GM12874 (cell line): ENCODE results near the gene SEMA5B.

ENCODE experiments used
- TF ChIP-seq, protein P1 (sequence below): IDR thresholded peaks from 2 replicates; pipeline ENCODE4 v1.5.1; 2011; ENCODE audit warnings: low read depth, mild to moderate bottlenecking, control low read depth, low read length, moderate library complexity; ENCODE audit not compliant: insufficient read depth

Gene SEMA5B

DNA sequence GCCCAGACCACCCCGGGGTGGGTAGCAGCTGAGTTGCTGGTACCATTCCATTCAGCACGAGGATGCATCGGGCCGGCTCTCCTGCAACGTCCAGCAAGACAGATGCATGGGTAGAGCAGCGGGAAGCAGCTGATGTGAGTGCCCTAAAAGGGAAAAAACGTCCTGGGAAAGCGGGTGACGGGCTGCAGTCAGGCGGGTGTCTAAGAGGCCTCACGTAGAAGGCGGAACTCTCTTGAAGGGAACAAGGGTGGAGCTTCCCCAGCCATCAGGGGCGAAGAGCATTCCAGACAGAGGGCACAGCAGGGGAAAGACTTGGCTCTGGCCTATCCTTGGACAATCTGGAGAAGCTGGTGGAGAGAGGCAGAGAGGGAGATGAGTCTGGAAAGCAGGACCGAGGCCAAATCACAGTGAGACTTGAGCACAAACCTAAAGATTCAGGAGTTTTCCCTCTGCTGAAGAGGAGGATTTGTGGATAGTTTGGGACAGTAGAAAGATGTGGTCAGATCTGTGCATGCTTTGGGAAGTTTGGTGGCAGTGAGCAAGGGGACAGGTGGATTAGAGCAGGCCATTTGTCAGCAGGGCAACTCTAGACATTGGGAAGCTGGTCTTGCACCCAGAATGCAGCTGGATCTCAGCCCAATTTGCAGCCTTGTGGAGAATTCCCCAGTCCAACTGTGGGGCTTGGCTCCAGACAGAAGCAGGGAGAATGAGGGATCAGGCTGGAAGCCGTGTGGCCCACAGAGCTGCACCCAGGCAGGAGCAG, 70.7 kb downstream of the SEMA5B start:
- TF ChIP-seq, protein P1, sequence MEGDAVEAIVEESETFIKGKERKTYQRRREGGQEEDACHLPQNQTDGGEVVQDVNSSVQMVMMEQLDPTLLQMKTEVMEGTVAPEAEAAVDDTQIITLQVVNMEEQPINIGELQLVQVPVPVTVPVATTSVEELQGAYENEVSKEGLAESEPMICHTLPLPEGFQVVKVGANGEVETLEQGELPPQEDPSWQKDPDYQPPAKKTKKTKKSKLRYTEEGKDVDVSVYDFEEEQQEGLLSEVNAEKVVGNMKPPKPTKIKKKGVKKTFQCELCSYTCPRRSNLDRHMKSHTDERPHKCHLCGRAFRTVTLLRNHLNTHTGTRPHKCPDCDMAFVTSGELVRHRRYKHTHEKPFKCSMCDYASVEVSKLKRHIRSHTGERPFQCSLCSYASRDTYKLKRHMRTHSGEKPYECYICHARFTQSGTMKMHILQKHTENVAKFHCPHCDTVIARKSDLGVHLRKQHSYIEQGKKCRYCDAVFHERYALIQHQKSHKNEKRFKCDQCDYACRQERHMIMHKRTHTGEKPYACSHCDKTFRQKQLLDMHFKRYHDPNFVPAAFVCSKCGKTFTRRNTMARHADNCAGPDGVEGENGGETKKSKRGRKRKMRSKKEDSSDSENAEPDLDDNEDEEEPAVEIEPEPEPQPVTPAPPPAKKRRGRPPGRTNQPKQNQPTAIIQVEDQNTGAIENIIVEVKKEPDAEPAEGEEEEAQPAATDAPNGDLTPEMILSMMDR = no peak

DNA sequence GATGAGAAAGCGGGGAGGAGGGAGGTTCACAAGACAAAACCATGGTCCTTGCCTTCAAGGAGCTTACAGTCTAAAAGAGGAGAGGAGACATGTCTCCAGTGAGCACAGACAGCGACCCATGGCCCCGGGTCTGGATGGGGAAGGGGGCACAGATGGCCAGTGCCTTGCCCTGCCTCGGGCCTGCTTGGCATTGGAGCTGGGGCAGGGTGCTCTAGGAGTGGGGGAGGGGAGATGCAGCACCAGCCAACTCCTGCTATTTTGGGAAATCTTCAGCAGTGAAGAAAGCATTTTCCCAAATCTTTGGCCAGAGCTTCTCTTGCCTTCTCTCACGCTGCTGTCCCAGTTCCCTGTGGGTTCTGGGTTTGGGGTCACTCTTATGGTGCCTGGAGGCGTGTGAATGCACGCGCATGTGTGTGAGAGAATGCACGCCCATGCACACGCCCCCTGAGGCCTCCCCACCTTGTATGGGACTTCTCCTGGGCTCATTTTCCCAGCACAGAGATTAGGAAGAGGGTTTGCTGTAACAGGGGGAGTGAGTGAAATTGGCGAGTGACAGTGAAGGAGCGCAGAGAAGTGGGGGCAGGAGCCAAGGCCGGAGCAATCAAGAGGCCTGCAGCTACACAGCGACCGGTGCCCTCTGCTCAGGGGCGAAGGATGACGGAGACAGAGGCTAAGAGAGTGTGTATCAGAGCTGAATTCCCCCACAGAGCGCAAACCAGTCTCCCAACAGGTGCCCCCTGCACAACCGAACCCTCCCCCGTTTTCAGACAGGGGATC, 71.5 kb downstream of the SEMA5B start:
- TF ChIP-seq, protein P1 = no peak

DNA sequence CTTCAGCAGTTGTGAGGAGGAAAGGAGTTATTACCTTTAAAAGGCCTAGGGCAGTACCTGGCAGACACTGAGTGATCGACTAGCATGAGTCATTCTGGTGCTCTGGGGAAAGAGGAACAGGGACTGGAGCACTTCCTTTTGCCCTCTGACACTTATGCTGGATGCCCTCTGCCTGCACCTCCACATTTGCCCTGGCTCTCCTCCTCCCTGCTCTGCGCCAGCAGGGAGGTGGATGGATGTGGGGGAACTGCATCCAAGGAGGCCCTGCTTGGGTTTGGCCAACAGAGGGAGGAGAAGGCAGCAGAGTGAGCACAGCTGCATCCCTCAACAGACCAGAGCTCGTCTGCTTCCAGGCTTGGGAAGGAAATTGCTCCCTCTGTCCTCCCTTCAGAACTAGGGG, 75.0 kb downstream of the SEMA5B start:
- TF ChIP-seq, protein P1 = no peak

DNA sequence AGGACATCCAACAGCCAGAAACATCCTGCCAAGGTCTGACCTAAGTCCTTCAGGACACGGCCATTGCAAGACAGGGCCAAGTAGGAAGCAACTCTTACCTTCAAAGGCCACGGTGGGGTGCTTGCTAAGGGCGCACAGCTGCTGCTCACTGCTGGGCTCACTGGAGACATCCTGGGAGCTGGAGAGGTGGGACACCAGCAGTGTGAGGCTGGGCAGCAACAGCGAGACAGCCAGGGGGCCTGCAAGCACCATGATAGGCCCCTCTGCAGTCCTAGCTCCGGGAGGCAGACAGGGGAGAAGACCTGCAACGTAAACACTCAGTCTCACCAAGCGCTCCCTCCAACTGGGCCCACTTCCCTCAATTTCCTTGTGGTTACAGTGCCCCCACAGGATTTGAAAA, 79.2 kb downstream of the SEMA5B start:
- TF ChIP-seq, protein P1 = no peak

DNA sequence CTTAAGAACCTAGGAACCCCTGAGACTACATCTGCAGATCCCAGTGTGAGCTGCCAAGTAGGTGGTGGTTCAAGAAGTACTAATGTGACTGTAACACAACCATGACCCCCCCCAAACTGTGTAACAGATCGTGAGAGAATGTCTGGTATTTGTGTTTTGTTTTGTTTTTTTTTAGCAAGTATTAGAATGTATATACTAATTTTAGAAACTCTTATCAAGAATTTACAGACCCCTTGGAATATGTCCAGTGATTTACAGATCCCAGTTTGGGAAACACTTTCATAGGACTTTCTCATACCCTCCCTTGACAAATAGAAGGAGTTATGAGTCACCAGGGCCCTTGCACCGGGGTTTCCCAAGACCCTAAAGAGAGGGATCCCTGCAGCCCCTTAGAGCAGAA, 79.8 kb downstream of the SEMA5B start:
- TF ChIP-seq, protein P1 = no peak

DNA sequence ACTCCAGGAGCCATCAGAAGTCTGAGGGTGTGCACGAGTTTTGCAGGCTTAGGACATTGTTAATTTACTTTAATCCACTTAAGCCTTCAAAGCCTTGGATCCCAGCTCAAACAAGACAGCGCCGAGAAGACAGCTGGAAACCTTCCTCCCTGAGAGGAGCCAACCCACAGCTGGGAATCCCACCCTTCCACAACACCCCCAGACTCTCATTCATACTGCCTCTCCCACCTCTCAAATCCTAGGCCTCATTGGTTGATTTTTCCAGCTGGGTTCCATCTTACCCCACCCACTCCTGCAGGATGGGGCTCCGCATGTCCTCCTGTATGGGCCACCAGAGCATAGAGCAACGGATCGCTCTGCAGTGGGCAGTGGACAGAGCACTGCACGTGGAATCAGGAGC, 80.4 kb downstream of the SEMA5B start:
- TF ChIP-seq, protein P1 = no peak

DNA sequence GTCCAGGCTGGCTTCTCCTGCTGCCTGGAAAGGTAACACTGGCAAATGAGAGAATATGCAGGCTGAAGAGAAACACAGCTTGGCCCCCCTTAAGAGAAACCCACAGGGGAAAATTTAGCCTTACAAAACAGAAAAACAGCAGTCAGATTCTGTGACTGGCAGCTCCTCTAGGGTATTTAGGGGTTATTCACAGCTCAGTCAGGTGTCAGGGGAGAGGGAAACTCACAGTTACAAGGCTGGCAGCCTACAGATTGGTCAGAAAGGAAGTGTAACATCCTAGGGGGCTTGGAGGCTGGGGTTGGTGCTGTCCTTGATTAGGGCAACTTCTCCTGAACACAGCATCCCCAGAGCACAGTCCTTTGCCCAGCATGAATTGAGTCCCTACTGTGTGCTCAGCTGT, 81.4 kb downstream of the SEMA5B start:
- TF ChIP-seq, protein P1 = no peak
